HepG2 (cell line): ENCODE data around the gene SH3GL2. TPM values are rescaled to one million over a fixed set of nuclear protein-coding genes. Genes with fewer than 3 reads are reported as not detected.

Source experiments
- ATAC-seq: fragments of 200-7000 bp; cut with Tn5 transposase; 3 replicates; pipeline ENCODE4 v1.9.1; 2020; ENCODE audit warnings: mild to moderate bottlenecking, moderate library complexity
- BruUV-seq: library from RNA; stranded (reverse); fragments of 400-500 nt; replicated peaks from 2 replicates; lab custom pipeline; 2021; lab: Mats Ljungman, UMichigan
- CTCF ChIA-PET: fragments of 300-600 bp; formaldehyde crosslinking; extraction: SDS; loops from one replicate; lab custom pipeline; 2021; ENCODE audit warnings: low total read pairs, inconsistent platforms, low intra/inter-chr PET ratio; lab: Yijun Ruan, JAX
- POLR2A ChIA-PET: fragments of 350-600 bp; sonication (Branson Sonifier 250); formaldehyde crosslinking; loops from one replicate; lab custom pipeline; 2020; ENCODE audit warnings: antibody characterized with exemption, inconsistent platforms; lab: Yijun Ruan, JAX
- DNase-seq: peaks from one replicate; pipeline ENCODE4 v3.0.0-alpha.2; 2015; ENCODE audit warnings: low spot score
- FAIRE-seq: peaks from 3 replicates; lab custom pipeline; 2011; peaks lifted over from hg19 to GRCh38; lab: Jason Lieb, UNC
- H2AFZ ChIP-seq: one replicate; pipeline ENCODE4 v1.6.1; 2011; ENCODE audit warnings: low read length, inconsistent platforms
- H3K27ac ChIP-seq: fragments of 300-600 bp; 3 replicates; pipeline ENCODE4 v1.8.0; 2011; ENCODE audit warnings: mixed run types, mild to moderate bottlenecking, mixed read lengths, low read length, inconsistent platforms; ENCODE audit not compliant: insufficient read depth; ENCODE audit errors: extremely low read length
- H3K27me3 ChIP-seq, 2 experiments: fragments of 200-600 bp in 1 of 2; 2 replicates in 1 of 2; 3 replicates in 1 of 2; pipeline versions ENCODE4 v1.6.0 to v1.8.0; 2011; ENCODE audit warnings: low read length in 2 of 2, mild to moderate bottlenecking in 2 of 2, moderate library complexity in 2 of 2, inconsistent platforms in 1 of 2; ENCODE audit not compliant: insufficient read depth in 2 of 2, control insufficient read depth in 1 of 2
- H3K36me3 ChIP-seq, 2 experiments: fragments of 200-600 bp in 1 of 2; replicated peaks in 1 of 2; 2 replicates in 1 of 2; 3 replicates in 1 of 2; pipeline versions ENCODE4 v1.5.1 to v1.8.0; 2011; ENCODE audit warnings: low read length in 2 of 2, inconsistent platforms in 1 of 2; ENCODE audit not compliant: insufficient read depth in 2 of 2, control insufficient read depth in 1 of 2
- H3K4me1 ChIP-seq: 2 replicates; pipeline ENCODE4 v1.5.1; 2012; ENCODE audit warnings: low read length, inconsistent platforms; ENCODE audit not compliant: insufficient read depth
- H3K4me2 ChIP-seq: 2 replicates; pipeline ENCODE4 v1.6.0; 2011; ENCODE audit warnings: low read depth, low read length, inconsistent platforms
- H3K4me3 ChIP-seq, 3 experiments: fragments of 200-600 bp in 1 of 3; sonication (generic), shearing (Covaris generic) in 1 of 3; replicated peaks in 1 of 3; 2 replicates each; pipeline ENCODE4 v1.5.1; 2011 to 2016; ENCODE audit warnings: low read length in 3 of 3, inconsistent platforms in 2 of 3, low read depth in 2 of 3, mild to moderate bottlenecking in 2 of 3, control low read depth in 1 of 3, mixed read lengths in 1 of 3; ENCODE audit not compliant: insufficient read depth in 1 of 3
- H3K79me2 ChIP-seq: one replicate; pipeline ENCODE4 v1.6.1; 2011; ENCODE audit warnings: low read length, inconsistent platforms; ENCODE audit not compliant: insufficient read depth
- H3K9ac ChIP-seq: 2 replicates; pipeline ENCODE4 v1.6.0; 2011; ENCODE audit warnings: mild to moderate bottlenecking, low read depth, low read length, inconsistent platforms; ENCODE audit not compliant: insufficient read depth
- H3K9me3 ChIP-seq: 2 replicates; pipeline ENCODE4 v1.5.1; 2012; ENCODE audit warnings: mild to moderate bottlenecking, low read length
- H4K20me1 ChIP-seq: 2 replicates; pipeline ENCODE4 v1.6.0; 2011; ENCODE audit warnings: inconsistent platforms, mild to moderate bottlenecking, low read length, moderate library complexity; ENCODE audit not compliant: insufficient read depth
- ARNTL ChIP-seq: sonication (generic); formaldehyde crosslinking; IDR thresholded peaks from 2 replicates; pipeline ENCODE4 v1.4.0; 2020; ENCODE audit warnings: mild to moderate bottlenecking, missing genetic modification reagents
- HES4 ChIP-seq: sonication (generic); formaldehyde crosslinking; IDR thresholded peaks from 2 replicates; pipeline ENCODE4 v1.9.0; 2021; ENCODE audit warnings: mild to moderate bottlenecking, missing genetic modification reagents, borderline replicate concordance
- NFKBIZ ChIP-seq: IDR thresholded peaks from 2 replicates; pipeline ENCODE4 v1.6.1; 2018; ENCODE audit warnings: missing genetic modification reagents, missing compliant biosample characterization
- THYN1 ChIP-seq: sonication (generic); formaldehyde crosslinking; IDR thresholded peaks from 2 replicates; pipeline ENCODE4 v1.8.1; 2023; ENCODE audit warnings: low read depth, mild to moderate bottlenecking, moderate library complexity, missing genetic modification reagents, borderline replicate concordance
- ZKSCAN5 ChIP-seq: sonication (generic); formaldehyde crosslinking; IDR thresholded peaks from 2 replicates; pipeline ENCODE4 v1.5.1; 2020; ENCODE audit warnings: mild to moderate bottlenecking, missing genetic modification reagents
- ZMAT3 ChIP-seq: sonication (generic); formaldehyde crosslinking; conservative IDR thresholded peaks from 2 replicates; pipeline ENCODE4 v1.7.0; 2021; ENCODE audit warnings: missing genetic modification reagents
- ZNF253 ChIP-seq: sonication (generic); formaldehyde crosslinking; IDR thresholded peaks from 2 replicates; pipeline ENCODE4 v1.8.0; 2022; ENCODE audit warnings: mild to moderate bottlenecking, missing genetic modification reagents, borderline replicate concordance
- ZNF264 ChIP-seq: sonication (generic); formaldehyde crosslinking; IDR thresholded peaks from 2 replicates; pipeline ENCODE4 v1.4.0; 2020; ENCODE audit warnings: missing genetic modification reagents
- ZNF333 ChIP-seq: sonication (generic); formaldehyde crosslinking; IDR thresholded peaks from 2 replicates; pipeline ENCODE4 v1.4.0; 2020; ENCODE audit warnings: mild to moderate bottlenecking, missing genetic modification reagents, borderline replicate concordance
- WGBS: methylation state at CpG from one replicate; pipeline ENCODE4 v1.1.6; 2017; ENCODE audit warnings: low lambda C conversion rate; 5-methylcytosine and 5-hydroxymethylcytosine counted together
- in situ Hi-C: cut with HindIII; loops from 2 replicates; pipeline ENCODE4 v1.10.0; 2017; ENCODE audit warnings: low pct_unique_long_range_greater_than_20kb; ENCODE audit not compliant: extremely low pct_ligation_motif_present
- intact Hi-C: fragments of 100-400 bp; cut with micrococcal nuclease; formaldehyde crosslinking; loops from one replicate; pipeline ENCODE4 v1.10.0; 2022; ENCODE audit not compliant: unreplicated experiment
- polyA plus RNA-seq, 8 experiments: library from polyadenylated mRNA; depleted of rRNA in 3 of 8; stranded (reverse) in 7 of 8; unstranded in 1 of 8; fragments of >200 nt; fragmentation: Illumina TruSeq in 4 of 8; extraction: Trizol in 4 of 8; gene quantifications; 2 replicates each; pipeline versions ENCODE4 v1.2.1 to v1.2.3, GENCODE V29; 2011 to 2016; ENCODE audit warnings: low read depth in 4 of 8, missing spikeins in 1 of 8, mixed read lengths in 1 of 8; ENCODE audit not compliant: insufficient read depth in 1 of 8
- total RNA-seq, 5 experiments: library from RNA; depleted of rRNA; stranded (reverse); fragments of >200 nt; fragmentation: Illumina TruSeq; extraction: Trizol; gene quantifications; 2 replicates each; pipeline ENCODE4 v1.2.3, GENCODE V29; 2016; ENCODE audit warnings: low read depth in 1 of 5
- TF ChIP-seq, protein P1 (sequence below): sonication (generic); formaldehyde crosslinking; IDR thresholded peaks from 2 replicates; pipeline ENCODE4 v1.5.0; 2020; ENCODE audit warnings: mild to moderate bottlenecking, missing genetic modification reagents
- TF ChIP-seq, protein P2 (sequence below): sonication (generic); formaldehyde crosslinking; IDR thresholded peaks from 2 replicates; pipeline ENCODE4 v1.4.0; 2020; ENCODE audit warnings: missing genetic modification reagents, borderline replicate concordance
- TF ChIP-seq, protein P3 (sequence below): sonication (generic); formaldehyde crosslinking; IDR thresholded peaks from 2 replicates; pipeline ENCODE4 v1.5.1; 2020; ENCODE audit warnings: mild to moderate bottlenecking, missing genetic modification reagents, borderline replicate concordance

SH3GL2 gene
- total and polyA plus RNA-seq, 2 of the 13 experiments (the other 11 are each of a cell fraction or from before 2014, with no cell fraction given): 0.04 TPM; not detected in 1

GRCh38 chr9:17635115-17635890 is 56.4 kb downstream of the SH3GL2 start:
- 0% methylated on average over 1 of the region's 2 CpGs for WGBS
- POLR2A ChIA-PET: no interaction called here
- intact Hi-C loops: no loop called here

More at GRCh38 chr9:17635115-17635890, 56.4 kb downstream of the SH3GL2 start:
- DNase-seq: no peak
- H3K4me2 ChIP-seq: no peak overlapping the region
- in situ Hi-C loops: no loop called here
- no peaks in the 10 kb centered on the region for H3K36me3 ChIP-seq
- FAIRE-seq: no peak
- CTCF ChIA-PET: no interaction called here
- no TSS peak for BruUV-seq
- H3K79me2 ChIP-seq: no peaks in the 10 kb centered on the region
- no peak for ATAC-seq
- H3K4me1 ChIP-seq: no peaks in the 10 kb centered on the region
- no peaks in the 10 kb centered on the region for H3K27me3 ChIP-seq
- no peaks in the 10 kb centered on the region for H4K20me1 ChIP-seq
- no peak overlapping the region for H3K9ac ChIP-seq
- no peaks in the 10 kb centered on the region for H3K9me3 ChIP-seq
- H3K27ac ChIP-seq: no peak overlapping the region
- H2AFZ ChIP-seq: no peak overlapping the region
- H3K4me3 ChIP-seq: no peak overlapping the region
- TF ChIP-seq ZKSCAN5: no peak
- TF ChIP-seq ZNF264 (CRISPR knock-in tag): no peak
- TF ChIP-seq HES4 (CRISPR knock-in tag): no peak
- TF ChIP-seq, protein P1, sequence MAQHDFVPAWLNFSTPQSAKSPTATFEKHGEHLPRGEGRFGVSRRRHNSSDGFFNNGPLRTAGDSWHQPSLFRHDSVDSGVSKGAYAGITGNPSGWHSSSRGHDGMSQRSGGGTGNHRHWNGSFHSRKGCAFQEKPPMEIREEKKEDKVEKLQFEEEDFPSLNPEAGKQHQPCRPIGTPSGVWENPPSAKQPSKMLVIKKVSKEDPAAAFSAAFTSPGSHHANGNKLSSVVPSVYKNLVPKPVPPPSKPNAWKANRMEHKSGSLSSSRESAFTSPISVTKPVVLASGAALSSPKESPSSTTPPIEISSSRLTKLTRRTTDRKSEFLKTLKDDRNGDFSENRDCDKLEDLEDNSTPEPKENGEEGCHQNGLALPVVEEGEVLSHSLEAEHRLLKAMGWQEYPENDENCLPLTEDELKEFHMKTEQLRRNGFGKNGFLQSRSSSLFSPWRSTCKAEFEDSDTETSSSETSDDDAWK (CRISPR knock-in tag): no peak
- TF ChIP-seq, protein P2, sequence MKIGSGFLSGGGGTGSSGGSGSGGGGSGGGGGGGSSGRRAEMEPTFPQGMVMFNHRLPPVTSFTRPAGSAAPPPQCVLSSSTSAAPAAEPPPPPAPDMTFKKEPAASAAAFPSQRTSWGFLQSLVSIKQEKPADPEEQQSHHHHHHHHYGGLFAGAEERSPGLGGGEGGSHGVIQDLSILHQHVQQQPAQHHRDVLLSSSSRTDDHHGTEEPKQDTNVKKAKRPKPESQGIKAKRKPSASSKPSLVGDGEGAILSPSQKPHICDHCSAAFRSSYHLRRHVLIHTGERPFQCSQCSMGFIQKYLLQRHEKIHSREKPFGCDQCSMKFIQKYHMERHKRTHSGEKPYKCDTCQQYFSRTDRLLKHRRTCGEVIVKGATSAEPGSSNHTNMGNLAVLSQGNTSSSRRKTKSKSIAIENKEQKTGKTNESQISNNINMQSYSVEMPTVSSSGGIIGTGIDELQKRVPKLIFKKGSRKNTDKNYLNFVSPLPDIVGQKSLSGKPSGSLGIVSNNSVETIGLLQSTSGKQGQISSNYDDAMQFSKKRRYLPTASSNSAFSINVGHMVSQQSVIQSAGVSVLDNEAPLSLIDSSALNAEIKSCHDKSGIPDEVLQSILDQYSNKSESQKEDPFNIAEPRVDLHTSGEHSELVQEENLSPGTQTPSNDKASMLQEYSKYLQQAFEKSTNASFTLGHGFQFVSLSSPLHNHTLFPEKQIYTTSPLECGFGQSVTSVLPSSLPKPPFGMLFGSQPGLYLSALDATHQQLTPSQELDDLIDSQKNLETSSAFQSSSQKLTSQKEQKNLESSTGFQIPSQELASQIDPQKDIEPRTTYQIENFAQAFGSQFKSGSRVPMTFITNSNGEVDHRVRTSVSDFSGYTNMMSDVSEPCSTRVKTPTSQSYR (CRISPR knock-in tag): no peak
- TF ChIP-seq NFKBIZ (CRISPR knock-in tag): no peak
- no peak for TF ChIP-seq THYN1 (CRISPR knock-in tag)
- TF ChIP-seq, protein P3, sequence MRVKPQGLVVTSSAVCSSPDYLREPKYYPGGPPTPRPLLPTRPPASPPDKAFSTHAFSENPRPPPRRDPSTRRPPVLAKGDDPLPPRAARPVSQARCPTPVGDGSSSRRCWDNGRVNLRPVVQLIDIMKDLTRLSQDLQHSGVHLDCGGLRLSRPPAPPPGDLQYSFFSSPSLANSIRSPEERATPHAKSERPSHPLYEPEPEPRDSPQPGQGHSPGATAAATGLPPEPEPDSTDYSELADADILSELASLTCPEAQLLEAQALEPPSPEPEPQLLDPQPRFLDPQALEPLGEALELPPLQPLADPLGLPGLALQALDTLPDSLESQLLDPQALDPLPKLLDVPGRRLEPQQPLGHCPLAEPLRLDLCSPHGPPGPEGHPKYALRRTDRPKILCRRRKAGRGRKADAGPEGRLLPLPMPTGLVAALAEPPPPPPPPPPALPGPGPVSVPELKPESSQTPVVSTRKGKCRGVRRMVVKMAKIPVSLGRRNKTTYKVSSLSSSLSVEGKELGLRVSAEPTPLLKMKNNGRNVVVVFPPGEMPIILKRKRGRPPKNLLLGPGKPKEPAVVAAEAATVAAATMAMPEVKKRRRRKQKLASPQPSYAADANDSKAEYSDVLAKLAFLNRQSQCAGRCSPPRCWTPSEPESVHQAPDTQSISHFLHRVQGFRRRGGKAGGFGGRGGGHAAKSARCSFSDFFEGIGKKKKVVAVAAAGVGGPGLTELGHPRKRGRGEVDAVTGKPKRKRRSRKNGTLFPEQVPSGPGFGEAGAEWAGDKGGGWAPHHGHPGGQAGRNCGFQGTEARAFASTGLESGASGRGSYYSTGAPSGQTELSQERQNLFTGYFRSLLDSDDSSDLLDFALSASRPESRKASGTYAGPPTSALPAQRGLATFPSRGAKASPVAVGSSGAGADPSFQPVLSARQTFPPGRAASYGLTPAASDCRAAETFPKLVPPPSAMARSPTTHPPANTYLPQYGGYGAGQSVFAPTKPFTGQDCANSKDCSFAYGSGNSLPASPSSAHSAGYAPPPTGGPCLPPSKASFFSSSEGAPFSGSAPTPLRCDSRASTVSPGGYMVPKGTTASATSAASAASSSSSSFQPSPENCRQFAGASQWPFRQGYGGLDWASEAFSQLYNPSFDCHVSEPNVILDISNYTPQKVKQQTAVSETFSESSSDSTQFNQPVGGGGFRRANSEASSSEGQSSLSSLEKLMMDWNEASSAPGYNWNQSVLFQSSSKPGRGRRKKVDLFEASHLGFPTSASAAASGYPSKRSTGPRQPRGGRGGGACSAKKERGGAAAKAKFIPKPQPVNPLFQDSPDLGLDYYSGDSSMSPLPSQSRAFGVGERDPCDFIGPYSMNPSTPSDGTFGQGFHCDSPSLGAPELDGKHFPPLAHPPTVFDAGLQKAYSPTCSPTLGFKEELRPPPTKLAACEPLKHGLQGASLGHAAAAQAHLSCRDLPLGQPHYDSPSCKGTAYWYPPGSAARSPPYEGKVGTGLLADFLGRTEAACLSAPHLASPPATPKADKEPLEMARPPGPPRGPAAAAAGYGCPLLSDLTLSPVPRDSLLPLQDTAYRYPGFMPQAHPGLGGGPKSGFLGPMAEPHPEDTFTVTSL (CRISPR knock-in tag): no peak
- TF ChIP-seq ZNF333 (CRISPR knock-in tag): no peak
- TF ChIP-seq ZMAT3 (CRISPR knock-in tag): no peak
- no peak for TF ChIP-seq ZNF253 (CRISPR knock-in tag)
- no peak for TF ChIP-seq ARNTL
